BLaER1 (cell line): ENCODE data around the gene DAO.

ENCODE experiments used
- H3K27ac ChIP-seq: shearing (Covaris generic); formaldehyde crosslinking; 2 replicates; pipeline ENCODE4 v1.8.1; 2022
- H3K27me3 ChIP-seq: shearing (Covaris generic); formaldehyde crosslinking; 2 replicates; pipeline ENCODE4 v1.8.1; 2022
- H3K36me3 ChIP-seq: shearing (Covaris generic); formaldehyde crosslinking; 2 replicates; pipeline ENCODE4 v1.8.1; 2022
- H3K4me1 ChIP-seq: shearing (Covaris generic); formaldehyde crosslinking; 2 replicates; pipeline ENCODE4 v1.8.1; 2022
- H3K4me2 ChIP-seq: shearing (Covaris generic); formaldehyde crosslinking; 2 replicates; pipeline ENCODE4 v1.8.1; 2022
- H3K4me3 ChIP-seq: shearing (Covaris generic); formaldehyde crosslinking; 2 replicates; pipeline ENCODE4 v1.8.1; 2022
- H3K9ac ChIP-seq: shearing (Covaris generic); formaldehyde crosslinking; 2 replicates; pipeline ENCODE4 v1.8.1; 2022
- H3K9me3 ChIP-seq: shearing (Covaris generic); formaldehyde crosslinking; 2 replicates; pipeline ENCODE4 v1.8.1; 2022
- H4K20me1 ChIP-seq: shearing (Covaris generic); formaldehyde crosslinking; 2 replicates; pipeline ENCODE4 v1.8.1; 2022
- Cebpa-rat ChIP-seq: shearing (Covaris generic); IDR thresholded peaks from 2 replicates; pipeline ENCODE4 v1.8.1; 2022

The DAO gene

DNA sequence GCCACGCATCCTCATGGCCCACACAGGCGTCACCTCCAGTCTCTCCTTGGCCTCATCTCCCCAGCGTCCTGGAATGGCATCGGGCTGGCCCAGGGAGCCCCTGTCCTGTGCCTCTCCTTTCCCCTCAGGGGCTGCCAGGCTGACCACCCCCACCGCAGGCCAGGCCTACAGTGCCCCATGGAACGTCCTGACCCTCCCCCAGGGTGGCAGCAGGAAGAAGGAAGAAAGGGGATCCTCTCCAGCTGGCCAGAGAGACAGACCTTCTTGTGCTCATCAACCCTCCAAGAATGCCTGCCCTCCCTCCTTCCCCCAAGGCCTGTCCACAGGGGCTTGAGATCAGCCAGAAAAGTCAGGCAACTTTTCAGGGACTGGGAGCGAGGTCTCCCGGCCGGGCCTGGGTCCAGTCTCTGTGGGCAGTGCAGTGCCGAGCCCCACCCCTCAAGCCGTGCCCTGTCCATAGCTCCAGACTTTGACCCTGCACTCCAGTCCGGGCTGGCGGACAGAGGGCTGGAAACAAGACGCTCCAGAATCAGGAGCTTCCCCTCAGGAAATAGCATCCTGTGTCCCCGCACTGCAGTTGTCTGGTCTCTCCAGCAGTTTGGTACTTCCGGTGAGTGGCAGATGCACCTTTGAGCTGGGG lies at the start of gene DAO:
TSS of gene DAO (plus strand) at position 478 of the 640 bp plus-strand sequence. CDS start 4,915 bp downstream, outside the sequence.
- Histone ChIP-seq H4K20me1 (no peaks in the 10 kb centered on the region), H3K9me3 (no peaks in the 10 kb centered on the region), H3K9ac (no peak within 1 kb of the TSS), H3K4me2 (no peak within 1 kb of the TSS), H3K27ac (no peak within 1 kb of the TSS), H3K4me3 (no peak within 1 kb of the TSS), H3K27me3 (no peaks in the 10 kb centered on the region), H3K4me1 (no peaks in the 10 kb centered on the region), H3K36me3 (no peaks in the 10 kb centered on the region)
- TF ChIP-seq Cebpa-rat: no peak

DNA sequence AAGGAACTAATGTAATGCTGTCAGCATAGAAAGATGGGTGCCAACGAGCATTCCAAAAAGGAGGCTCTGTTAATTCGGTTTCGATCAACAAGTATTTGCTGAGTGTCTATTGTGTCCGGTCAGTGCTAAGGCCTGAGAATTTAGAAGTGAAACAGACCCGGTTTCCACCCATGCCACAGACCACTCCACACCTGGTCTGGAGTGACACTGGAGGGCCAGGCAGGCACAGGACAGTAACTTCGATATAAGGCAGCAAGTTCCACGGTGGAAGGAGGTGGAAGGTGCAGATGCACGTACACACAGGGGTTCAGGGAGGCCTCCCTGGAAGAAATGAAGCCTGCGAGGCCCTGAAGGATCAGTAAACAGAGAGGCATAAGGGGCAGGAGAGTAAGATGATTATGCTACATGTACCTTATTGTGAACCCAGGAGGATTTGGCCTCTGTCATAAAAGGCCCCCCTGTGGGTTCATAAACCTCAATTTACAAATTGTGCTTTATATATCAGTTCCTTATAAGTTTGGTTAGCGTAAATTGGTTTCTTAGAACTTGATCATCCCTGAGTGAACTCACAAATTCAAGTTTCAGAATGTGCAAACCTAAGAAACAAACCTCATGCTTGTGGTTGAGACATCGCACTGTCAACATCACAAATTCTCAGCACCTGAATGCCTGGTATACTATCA lies 48.4 kb upstream of the DAO start:
- peaks cover 16% of the 10 kb centered on the region for H3K4me1 ChIP-seq
- no peaks in the 10 kb centered on the region for H3K9me3 ChIP-seq
- no peaks in the 10 kb centered on the region for H3K27me3 ChIP-seq
- H3K36me3 ChIP-seq: peaks cover 61% of the 10 kb centered on the region
- no peak overlapping the region for H3K4me3 ChIP-seq
- no peak overlapping the region for H3K27ac ChIP-seq
- H4K20me1 ChIP-seq: peaks cover 15% of the 10 kb centered on the region
- no peak overlapping the region for H3K9ac ChIP-seq
- H3K4me2 ChIP-seq: no peak overlapping the region
- no peak for TF ChIP-seq Cebpa-rat

DNA sequence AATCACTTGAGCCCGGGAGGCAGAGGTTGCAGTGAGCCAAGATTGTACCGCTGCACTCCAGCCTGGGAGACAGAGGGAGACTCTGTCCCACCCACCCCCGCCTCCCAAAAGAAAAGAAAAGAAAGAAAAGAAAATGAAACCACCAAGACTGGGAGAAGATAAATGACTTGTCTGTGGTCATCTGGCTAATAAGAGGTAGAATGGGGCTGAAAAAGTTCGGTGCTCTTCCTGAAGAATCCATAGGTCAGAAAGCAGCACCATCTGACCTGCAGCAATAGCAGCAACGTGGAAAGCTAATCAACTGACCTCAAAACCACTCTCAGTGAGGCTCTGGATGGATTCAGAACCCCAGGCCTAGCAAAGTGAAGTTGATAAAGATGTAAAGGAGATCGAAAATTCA lies 47.7 kb upstream of the DAO start:
- peaks cover 8% of the 10 kb centered on the region for H4K20me1 ChIP-seq
- no peak for TF ChIP-seq Cebpa-rat
- peaks cover 8% of the 10 kb centered on the region for H3K4me1 ChIP-seq
- peaks cover 61% of the 10 kb centered on the region for H3K36me3 ChIP-seq
- H3K9ac ChIP-seq: no peak overlapping the region
- H3K27me3 ChIP-seq: no peaks in the 10 kb centered on the region
- no peaks in the 10 kb centered on the region for H3K9me3 ChIP-seq
- H3K4me3 ChIP-seq: no peak overlapping the region
- H3K4me2 ChIP-seq: no peak overlapping the region
- H3K27ac ChIP-seq: no peak overlapping the region

DNA sequence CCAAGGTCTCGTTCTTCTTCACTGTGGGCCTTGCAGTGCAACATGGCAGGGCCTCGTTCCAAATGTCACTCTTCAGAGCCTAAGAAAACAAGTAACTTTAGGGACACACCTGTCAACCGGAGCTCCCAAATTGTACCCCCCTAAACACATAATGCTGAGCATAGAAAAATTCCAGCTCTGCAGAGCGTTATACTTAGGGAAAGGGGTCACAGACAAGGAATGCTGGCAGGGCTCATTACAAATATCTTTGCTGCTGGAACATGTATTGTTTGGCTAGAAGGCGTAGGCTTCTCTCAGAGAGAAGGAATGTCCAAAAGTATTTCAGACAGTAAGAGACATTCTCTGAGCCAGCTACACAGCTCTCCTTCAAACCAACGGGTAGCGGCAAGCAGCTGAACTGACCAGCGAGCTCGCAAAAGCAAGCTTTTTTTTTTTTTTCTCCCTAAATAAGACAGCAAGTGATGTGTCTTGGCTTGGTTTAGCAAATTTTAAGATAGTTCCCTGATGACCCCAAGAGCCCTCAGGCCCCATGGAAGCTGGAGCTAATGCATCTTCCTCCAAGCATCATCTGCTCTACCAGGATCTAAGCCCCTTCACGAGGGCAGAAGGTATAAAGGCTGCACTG lies 47.0 kb upstream of the DAO start:
- no peak for TF ChIP-seq Cebpa-rat
- Histone ChIP-seq H3K4me2 (no peak overlapping the region), H3K4me3 (no peak overlapping the region), H3K36me3 (peaks cover 61% of the 10 kb centered on the region), H3K4me1 (peaks cover 6% of the 10 kb centered on the region), H4K20me1 (peaks cover 1% of the 10 kb centered on the region), H3K27ac (no peak overlapping the region), H3K27me3 (no peaks in the 10 kb centered on the region), H3K9me3 (no peaks in the 10 kb centered on the region), H3K9ac (no peak overlapping the region)

DNA sequence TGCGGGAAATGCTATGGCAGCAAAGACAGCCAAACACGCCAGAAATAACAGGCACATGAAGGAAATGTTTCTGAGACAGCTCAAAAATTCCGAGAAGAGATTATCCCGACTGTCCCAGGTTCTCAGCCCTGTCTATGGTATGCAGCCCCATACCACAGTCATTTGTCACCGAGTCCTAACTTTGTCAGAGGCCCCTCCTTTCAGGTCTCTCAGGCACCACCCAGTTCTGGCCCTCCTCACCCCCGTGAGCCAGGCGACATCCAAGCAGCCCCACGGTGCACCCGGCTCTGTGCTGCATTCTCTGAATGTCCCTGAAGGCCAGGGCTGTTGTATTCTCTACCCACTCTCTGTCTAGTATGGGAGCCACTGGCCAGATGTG lies 46.5 kb upstream of the DAO start:
- H3K4me1 ChIP-seq: peaks cover 9% of the 10 kb centered on the region
- no peak overlapping the region for H3K4me2 ChIP-seq
- H3K36me3 ChIP-seq: peaks cover 59% of the 10 kb centered on the region

DNA sequence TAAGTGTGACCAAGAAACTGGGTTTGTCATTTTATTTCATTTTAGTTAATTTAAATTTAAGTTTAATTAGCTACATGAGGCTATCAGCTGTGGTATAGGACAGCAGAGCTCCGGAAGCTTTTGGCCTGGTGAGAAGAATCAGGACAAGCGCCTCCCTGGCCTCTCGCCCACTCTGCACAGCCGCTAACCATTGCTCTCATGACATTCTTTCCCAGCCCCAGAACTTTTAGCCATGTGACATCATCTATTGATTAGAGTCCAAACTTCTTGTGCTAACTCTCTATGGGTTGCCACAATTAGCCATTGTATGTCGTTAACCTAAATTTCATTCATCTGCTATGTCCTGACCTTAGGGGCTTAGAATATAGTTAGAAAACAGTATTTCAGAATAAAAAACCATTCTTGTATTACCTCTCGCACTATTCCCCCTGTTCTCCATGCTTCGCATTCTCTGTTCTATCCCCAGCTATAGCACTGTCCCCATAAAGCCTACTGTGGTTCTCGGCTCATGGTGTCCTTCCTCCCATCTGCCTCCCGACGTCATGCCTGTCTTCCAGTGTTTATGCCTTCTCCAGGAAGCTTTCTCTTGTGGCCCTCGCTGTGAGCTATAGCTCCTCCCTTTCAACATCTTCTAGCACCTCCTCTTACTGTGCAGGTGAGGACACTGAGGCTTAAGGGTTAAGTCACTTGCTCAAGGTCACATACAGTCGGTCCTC lies 46.0 kb upstream of the DAO start:
- no peak overlapping the region for H3K4me2 ChIP-seq
- no peaks in the 10 kb centered on the region for H4K20me1 ChIP-seq
- no peak overlapping the region for H3K27ac ChIP-seq
- H3K9ac ChIP-seq: no peak overlapping the region
- peaks cover 14% of the 10 kb centered on the region for H3K4me1 ChIP-seq
- H3K36me3 ChIP-seq: peaks cover 54% of the 10 kb centered on the region
- H3K4me3 ChIP-seq: no peak overlapping the region
- no peak for TF ChIP-seq Cebpa-rat
- H3K9me3 ChIP-seq: no peaks in the 10 kb centered on the region
- H3K27me3 ChIP-seq: no peaks in the 10 kb centered on the region

More for the DNA sequence above, 46.5 kb upstream of the DAO start:
- Histone ChIP-seq H4K20me1 (no peaks in the 10 kb centered on the region), H3K4me3 (no peak overlapping the region), H3K9ac (no peak overlapping the region), H3K27me3 (no peaks in the 10 kb centered on the region), H3K9me3 (no peaks in the 10 kb centered on the region), H3K27ac (no peak overlapping the region)
- TF ChIP-seq Cebpa-rat: no peak

DNA sequence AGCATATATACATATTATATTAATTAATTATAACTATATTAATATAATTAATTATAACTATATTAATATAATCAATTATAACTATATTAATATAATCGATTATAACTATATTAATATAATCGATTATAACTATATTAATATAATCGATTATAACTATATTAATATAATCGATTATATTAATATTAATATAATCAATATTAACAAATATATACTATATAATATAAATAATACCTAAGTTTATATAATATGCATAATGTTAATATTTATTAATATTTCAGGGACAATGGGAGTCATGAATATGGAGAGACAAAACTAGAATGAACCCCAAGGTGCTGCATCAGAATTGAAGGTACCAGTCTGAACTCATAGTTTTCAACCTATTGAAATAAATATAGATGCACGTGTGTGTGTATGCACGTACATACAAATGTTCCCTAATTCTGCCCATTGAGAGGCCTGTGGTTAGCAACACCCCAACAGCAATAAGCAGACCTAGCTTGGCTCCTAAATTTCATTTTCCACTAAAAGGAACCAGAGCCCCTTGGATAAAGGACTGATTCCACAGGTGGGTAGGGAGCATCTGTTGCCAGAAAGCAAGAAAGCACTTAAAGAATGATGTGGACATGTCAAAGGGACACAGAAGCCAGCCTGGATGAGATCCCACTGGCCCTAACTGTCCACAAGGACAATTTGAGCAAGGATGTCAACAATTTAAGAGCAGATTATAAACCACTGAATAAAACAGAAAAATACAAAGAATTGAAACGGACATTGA lies 43.8 kb upstream of the DAO start:
- TF ChIP-seq Cebpa-rat: no peak
- Histone ChIP-seq H3K9ac (no peak overlapping the region), H3K9me3 (no peaks in the 10 kb centered on the region), H3K4me1 (peaks cover 32% of the 10 kb centered on the region), H3K36me3 (peaks cover 40% of the 10 kb centered on the region), H3K27me3 (no peaks in the 10 kb centered on the region), H3K27ac (no peak overlapping the region), H3K4me3 (no peak overlapping the region), H3K4me2 (no peak overlapping the region), H4K20me1 (peaks cover 19% of the 10 kb centered on the region; the same call in 1 of the 2 replicates)

DNA sequence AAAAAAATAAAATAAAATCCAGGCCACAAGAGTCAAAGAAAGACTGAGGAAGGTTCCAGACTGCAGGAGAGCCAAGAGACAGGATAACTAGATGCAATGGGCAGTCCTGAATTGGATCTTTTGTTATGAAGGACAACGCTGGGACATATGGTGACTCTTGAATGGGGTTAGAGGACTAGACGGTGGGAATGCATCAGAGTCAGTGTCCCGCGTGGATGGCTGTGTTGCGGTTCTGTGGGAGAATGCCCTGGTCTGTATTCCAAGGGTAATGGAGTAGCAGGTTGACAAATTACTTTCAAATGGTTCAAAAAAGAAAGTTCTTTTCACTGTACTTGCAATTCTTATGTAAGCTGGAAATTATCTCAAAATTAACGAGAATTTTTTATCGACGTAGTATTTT lies 42.7 kb upstream of the DAO start:
- no peak overlapping the region for H3K4me2 ChIP-seq
- H3K27ac ChIP-seq: no peak overlapping the region
- H3K27me3 ChIP-seq: no peaks in the 10 kb centered on the region
- no peak for TF ChIP-seq Cebpa-rat
- peaks cover 32% of the 10 kb centered on the region for H3K4me1 ChIP-seq
- H4K20me1 ChIP-seq: peaks cover 24% of the 10 kb centered on the region; the same call in 1 of the 2 replicates
- H3K9me3 ChIP-seq: no peaks in the 10 kb centered on the region
- H3K36me3 ChIP-seq: peaks cover 35% of the 10 kb centered on the region
- no peak overlapping the region for H3K4me3 ChIP-seq
- no peak overlapping the region for H3K9ac ChIP-seq

DNA sequence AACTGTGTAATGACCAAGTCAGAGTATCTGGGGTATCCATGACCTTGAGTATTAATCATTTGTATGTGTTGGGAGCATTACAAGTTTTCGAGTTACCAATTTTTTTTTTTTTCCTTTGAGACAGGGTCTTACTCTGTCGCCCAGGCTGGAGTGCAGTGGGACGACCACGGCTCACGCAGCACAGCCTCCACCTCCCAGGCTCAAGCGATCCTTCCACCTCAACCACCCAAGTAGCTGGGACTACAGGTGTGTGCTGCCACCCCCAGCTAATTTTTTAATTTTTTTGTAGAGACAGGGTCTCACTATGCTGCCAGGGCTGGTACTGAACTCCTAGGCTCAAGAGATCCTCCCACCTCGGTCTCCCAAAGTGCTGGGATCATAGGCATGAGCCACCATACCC lies 42.2 kb upstream of the DAO start:
- Histone ChIP-seq H3K4me2 (peak overlapping the region; percentile 75; the same call in 1 of the 2 replicates), H3K27ac (peak overlapping the region; percentile 68), H3K4me1 (peaks cover 32% of the 10 kb centered on the region)

More for the DNA sequence above, 42.2 kb upstream of the DAO start:
- H3K27me3 ChIP-seq: no peaks in the 10 kb centered on the region
- no peak overlapping the region for H3K9ac ChIP-seq
- peaks cover 35% of the 10 kb centered on the region for H3K36me3 ChIP-seq
- no peak overlapping the region for H3K4me3 ChIP-seq
- H3K9me3 ChIP-seq: no peaks in the 10 kb centered on the region
- TF ChIP-seq Cebpa-rat: no peak
- peaks cover 27% of the 10 kb centered on the region; the same call in 1 of the 2 replicates for H4K20me1 ChIP-seq
